ENCODE measurements around the gene C22orf23. TPM values are rescaled to one million over a fixed set of nuclear protein-coding genes. Genes with fewer than 3 reads are reported as not detected.

C22orf23 gene
- total and polyA plus RNA-seq, 9 of the 15 experiments (the other 6 are each of a cell fraction or from before 2014, with no cell fraction given), result 0.25 to 1.0 (median 0.53) TPM

DNA sequence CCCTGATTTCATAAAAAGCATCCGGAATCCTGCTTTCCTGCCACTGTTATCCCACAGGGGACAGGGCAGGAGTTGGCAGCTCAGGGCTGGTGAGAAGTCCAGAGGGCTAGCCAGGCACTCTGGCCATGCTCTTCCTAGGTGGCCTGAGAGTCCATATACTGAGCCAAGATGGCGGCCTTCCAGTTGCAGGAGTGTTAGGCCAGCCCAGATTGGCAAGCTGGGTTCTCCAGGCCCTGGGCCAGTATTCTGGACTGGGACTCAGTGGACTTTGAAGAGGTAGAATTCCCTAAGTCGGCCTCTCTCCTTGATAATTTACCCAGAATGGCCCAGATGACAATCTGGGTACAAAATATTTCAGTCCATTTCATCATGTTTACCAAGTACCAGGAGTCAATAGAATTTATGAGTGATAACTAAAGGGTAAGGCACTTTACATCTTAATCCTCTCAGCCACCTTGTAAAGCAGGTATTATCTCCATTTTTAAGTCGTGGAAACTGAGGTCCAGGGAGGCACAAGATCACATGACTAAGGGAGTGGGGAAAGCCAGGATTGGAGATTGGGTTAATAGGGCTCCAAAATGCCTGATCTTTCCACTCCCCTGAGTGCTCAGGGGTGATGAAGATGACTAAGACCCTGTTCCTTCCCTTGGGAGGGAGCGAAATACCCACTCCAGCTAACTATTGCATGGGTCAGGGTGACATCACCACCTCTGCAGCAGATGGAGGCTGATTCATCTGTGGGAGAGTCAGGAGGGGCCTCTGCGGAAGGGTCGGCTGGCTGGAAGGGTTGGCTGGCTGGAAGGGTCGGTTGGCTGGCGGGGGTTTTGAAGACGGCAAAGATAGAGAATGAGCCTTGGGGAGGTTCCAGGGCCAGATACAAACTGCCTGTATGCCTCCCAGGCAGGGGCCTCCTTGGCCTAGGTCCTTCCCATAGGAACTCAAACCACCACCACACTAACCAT, 48.5 kb downstream of the C22orf23 start (continued):
- TF ChIP-seq, protein P1, sequence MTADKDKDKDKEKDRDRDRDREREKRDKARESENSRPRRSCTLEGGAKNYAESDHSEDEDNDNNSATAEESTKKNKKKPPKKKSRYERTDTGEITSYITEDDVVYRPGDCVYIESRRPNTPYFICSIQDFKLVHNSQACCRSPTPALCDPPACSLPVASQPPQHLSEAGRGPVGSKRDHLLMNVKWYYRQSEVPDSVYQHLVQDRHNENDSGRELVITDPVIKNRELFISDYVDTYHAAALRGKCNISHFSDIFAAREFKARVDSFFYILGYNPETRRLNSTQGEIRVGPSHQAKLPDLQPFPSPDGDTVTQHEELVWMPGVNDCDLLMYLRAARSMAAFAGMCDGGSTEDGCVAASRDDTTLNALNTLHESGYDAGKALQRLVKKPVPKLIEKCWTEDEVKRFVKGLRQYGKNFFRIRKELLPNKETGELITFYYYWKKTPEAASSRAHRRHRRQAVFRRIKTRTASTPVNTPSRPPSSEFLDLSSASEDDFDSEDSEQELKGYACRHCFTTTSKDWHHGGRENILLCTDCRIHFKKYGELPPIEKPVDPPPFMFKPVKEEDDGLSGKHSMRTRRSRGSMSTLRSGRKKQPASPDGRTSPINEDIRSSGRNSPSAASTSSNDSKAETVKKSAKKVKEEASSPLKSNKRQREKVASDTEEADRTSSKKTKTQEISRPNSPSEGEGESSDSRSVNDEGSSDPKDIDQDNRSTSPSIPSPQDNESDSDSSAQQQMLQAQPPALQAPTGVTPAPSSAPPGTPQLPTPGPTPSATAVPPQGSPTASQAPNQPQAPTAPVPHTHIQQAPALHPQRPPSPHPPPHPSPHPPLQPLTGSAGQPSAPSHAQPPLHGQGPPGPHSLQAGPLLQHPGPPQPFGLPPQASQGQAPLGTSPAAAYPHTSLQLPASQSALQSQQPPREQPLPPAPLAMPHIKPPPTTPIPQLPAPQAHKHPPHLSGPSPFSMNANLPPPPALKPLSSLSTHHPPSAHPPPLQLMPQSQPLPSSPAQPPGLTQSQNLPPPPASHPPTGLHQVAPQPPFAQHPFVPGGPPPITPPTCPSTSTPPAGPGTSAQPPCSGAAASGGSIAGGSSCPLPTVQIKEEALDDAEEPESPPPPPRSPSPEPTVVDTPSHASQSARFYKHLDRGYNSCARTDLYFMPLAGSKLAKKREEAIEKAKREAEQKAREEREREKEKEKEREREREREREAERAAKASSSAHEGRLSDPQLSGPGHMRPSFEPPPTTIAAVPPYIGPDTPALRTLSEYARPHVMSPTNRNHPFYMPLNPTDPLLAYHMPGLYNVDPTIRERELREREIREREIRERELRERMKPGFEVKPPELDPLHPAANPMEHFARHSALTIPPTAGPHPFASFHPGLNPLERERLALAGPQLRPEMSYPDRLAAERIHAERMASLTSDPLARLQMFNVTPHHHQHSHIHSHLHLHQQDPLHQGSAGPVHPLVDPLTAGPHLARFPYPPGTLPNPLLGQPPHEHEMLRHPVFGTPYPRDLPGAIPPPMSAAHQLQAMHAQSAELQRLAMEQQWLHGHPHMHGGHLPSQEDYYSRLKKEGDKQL (CRISPR knock-in tag; IDR thresholded peaks at IDR 0.05; ENCODE audit: borderline replicate concordance), result no peak
- TF ChIP-seq TOE1 (IDR thresholded peaks at IDR 0.05; ENCODE audit: borderline replicate concordance) (peak; percentile 85; the same call in 1 of the 2 replicates), TOE1 (CRISPR knock-in tag; IDR thresholded peaks at IDR 0.05; ENCODE audit: borderline replicate concordance, low read depth) (no peak), ZNF263 (CRISPR knock-in tag; IDR thresholded peaks at IDR 0.05; ENCODE audit: borderline replicate concordance) (no peak), SUPT5H (IDR thresholded peaks at IDR 0.05) (peak; percentile 41; the same call in 1 of the 2 replicates), NR2F6 (CRISPR knock-in tag; IDR thresholded peaks at IDR 0.05) (no peak), JUND (IDR thresholded peaks at IDR 0.05; ENCODE audit: borderline replicate concordance, low read depth, low read length) (peak; percentile 95), JUND (tag; IDR thresholded peaks at IDR 0.05; ENCODE audit: borderline replicate concordance, low read depth, low read length) (peak; percentile 94), CHD4 (IDR thresholded peaks at IDR 0.05; ENCODE audit: insufficient read depth, insufficient replicate concordance, low read depth, low read length, poor library complexity, severe bottlenecking) (no peak), FOSL1 (tag; conservative IDR thresholded peaks at IDR 0.05) (peak; percentile 93), GTF2F1 (IDR thresholded peaks at IDR 0.05; ENCODE audit: low read depth, low read length) (no peak)
- TF ChIP-seq, protein P2, sequence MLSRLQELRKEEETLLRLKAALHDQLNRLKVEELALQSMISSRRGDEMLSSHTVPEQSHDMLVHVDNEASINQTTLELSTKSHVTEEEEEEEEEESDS (CRISPR knock-in tag; IDR thresholded peaks at IDR 0.05), result no peak
- TF ChIP-seq, protein P3, sequence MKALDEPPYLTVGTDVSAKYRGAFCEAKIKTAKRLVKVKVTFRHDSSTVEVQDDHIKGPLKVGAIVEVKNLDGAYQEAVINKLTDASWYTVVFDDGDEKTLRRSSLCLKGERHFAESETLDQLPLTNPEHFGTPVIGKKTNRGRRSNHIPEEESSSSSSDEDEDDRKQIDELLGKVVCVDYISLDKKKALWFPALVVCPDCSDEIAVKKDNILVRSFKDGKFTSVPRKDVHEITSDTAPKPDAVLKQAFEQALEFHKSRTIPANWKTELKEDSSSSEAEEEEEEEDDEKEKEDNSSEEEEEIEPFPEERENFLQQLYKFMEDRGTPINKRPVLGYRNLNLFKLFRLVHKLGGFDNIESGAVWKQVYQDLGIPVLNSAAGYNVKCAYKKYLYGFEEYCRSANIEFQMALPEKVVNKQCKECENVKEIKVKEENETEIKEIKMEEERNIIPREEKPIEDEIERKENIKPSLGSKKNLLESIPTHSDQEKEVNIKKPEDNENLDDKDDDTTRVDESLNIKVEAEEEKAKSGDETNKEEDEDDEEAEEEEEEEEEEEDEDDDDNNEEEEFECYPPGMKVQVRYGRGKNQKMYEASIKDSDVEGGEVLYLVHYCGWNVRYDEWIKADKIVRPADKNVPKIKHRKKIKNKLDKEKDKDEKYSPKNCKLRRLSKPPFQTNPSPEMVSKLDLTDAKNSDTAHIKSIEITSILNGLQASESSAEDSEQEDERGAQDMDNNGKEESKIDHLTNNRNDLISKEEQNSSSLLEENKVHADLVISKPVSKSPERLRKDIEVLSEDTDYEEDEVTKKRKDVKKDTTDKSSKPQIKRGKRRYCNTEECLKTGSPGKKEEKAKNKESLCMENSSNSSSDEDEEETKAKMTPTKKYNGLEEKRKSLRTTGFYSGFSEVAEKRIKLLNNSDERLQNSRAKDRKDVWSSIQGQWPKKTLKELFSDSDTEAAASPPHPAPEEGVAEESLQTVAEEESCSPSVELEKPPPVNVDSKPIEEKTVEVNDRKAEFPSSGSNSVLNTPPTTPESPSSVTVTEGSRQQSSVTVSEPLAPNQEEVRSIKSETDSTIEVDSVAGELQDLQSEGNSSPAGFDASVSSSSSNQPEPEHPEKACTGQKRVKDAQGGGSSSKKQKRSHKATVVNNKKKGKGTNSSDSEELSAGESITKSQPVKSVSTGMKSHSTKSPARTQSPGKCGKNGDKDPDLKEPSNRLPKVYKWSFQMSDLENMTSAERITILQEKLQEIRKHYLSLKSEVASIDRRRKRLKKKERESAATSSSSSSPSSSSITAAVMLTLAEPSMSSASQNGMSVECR (CRISPR knock-in tag; IDR thresholded peaks at IDR 0.05), result no peak; the same call in 1 of the 2 replicates
- TF ChIP-seq, protein P4, sequence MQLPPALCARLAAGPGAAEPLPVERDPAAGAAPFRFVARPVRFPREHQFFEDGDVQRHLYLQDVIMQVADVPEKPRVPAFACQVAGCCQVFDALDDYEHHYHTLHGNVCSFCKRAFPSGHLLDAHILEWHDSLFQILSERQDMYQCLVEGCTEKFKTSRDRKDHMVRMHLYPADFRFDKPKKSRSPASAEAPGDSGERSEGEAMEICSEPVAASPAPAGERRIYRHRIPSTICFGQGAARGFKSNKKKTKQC (CRISPR knock-in tag; IDR thresholded peaks at IDR 0.05), result no peak

All from K562 (cell line).